H1 (cell line): ENCODE results near the gene RIMS1. TPM values are rescaled to one million over a fixed set of nuclear protein-coding genes. Genes with fewer than 3 reads are reported as not detected.

Source experiments
- CTCF ChIA-PET: fragments of 300-600 bp; sonication (Branson Sonifier 250); formaldehyde crosslinking; loops from one replicate; lab custom pipeline; 2021; ENCODE audit not compliant: partially characterized antibody; lab: Charles Lee
- POLR2A ChIA-PET: fragments of 300-600 bp; sonication (Branson Sonifier 250); formaldehyde crosslinking; loops from one replicate; lab custom pipeline; 2021; ENCODE audit warnings: inconsistent platforms; ENCODE audit not compliant: partially characterized antibody; lab: Charles Lee
- DNase-seq, 2 experiments: peaks; one replicate each; pipeline versions ENCODE4 v3.0.0 to v3.0.0-alpha.2; 2010 to 2022; ENCODE audit warnings: low spot score in 2 of 2, low read depth in 1 of 2, mixed read lengths in 1 of 2
- FAIRE-seq: peaks from 2 replicates; lab custom pipeline; 2011; peaks lifted over from hg19 to GRCh38; lab: Jason Lieb, UNC
- H2AFZ ChIP-seq: 2 replicates; pipeline ENCODE4 v1.8.1; 2012; ENCODE audit warnings: low read length, inconsistent platforms
- H2AK5ac ChIP-seq: 2 replicates; pipeline ENCODE4 v1.6.1; 2013; ENCODE audit warnings: low read depth, low read length
- H2BK120ac ChIP-seq: replicated peaks from 2 replicates; pipeline ENCODE3; 2013; ENCODE audit warnings: low read depth, low read length, inconsistent platforms
- H2BK12ac ChIP-seq: 2 replicates; pipeline ENCODE4 v1.6.1; 2013; ENCODE audit warnings: low read depth, low read length
- H2BK15ac ChIP-seq: 2 replicates; pipeline ENCODE4 v1.6.1; 2013; ENCODE audit warnings: low read length
- H2BK20ac ChIP-seq: 2 replicates; pipeline ENCODE4 v1.6.1; 2013; ENCODE audit warnings: low read length
- H2BK5ac ChIP-seq: 2 replicates; pipeline ENCODE4 v1.6.1; 2013; ENCODE audit warnings: low read depth, low read length
- H3K14ac ChIP-seq: 2 replicates; pipeline ENCODE4 v1.6.1; 2013; ENCODE audit warnings: inconsistent platforms; ENCODE audit not compliant: insufficient read length
- H3K18ac ChIP-seq: 2 replicates; pipeline ENCODE4 v1.6.1; 2013; ENCODE audit warnings: low read length; ENCODE audit errors: extremely low read depth
- H3K23ac ChIP-seq: 2 replicates; pipeline ENCODE4 v1.6.1; 2013; ENCODE audit warnings: inconsistent platforms; ENCODE audit not compliant: insufficient read length
- H3K23me2 ChIP-seq: 2 replicates; pipeline ENCODE4 v1.6.1; 2013; ENCODE audit warnings: low read depth, low read length
- H3K27ac ChIP-seq: 2 replicates; pipeline ENCODE4 v1.6.1; 2011; ENCODE audit warnings: low read depth, low read length, inconsistent platforms
- H3K27me3 ChIP-seq, 4 experiments: replicated peaks in 1 of 4; 1 replicate in 1 of 4; 2 replicates in 3 of 4; pipeline versions ENCODE4 v1.6.1 to v1.8.1; 2011 to 2013; ENCODE audit warnings: low read length in 3 of 4, mild to moderate bottlenecking in 3 of 4, inconsistent platforms in 2 of 4, mixed read lengths in 2 of 4, moderate library complexity in 1 of 4; ENCODE audit not compliant: control insufficient read depth in 3 of 4, insufficient read depth in 3 of 4; ENCODE audit errors: extremely low read depth in 1 of 4
- H3K36me3 ChIP-seq, 4 experiments: 2 replicates each; pipeline versions ENCODE4 v1.6.1 to v1.8.1; 2011 to 2013; ENCODE audit warnings: mild to moderate bottlenecking in 4 of 4, low read length in 3 of 4, moderate library complexity in 2 of 4, control low read depth in 1 of 4, inconsistent platforms in 1 of 4; ENCODE audit not compliant: insufficient read depth in 4 of 4, control insufficient read depth in 2 of 4
- H3K4ac ChIP-seq: replicated peaks from 2 replicates; pipeline ENCODE3; 2013; ENCODE audit warnings: low read length, low read depth, mixed read lengths, inconsistent platforms; ENCODE audit not compliant: insufficient read length
- H3K4me1 ChIP-seq, 4 experiments: replicated peaks in 1 of 4; 1 replicate in 1 of 4; 2 replicates in 3 of 4; pipeline versions ENCODE4 v1.6.1 to v1.8.1; 2011 to 2013; ENCODE audit warnings: low read length in 3 of 4, inconsistent platforms in 2 of 4, mixed read lengths in 1 of 4; ENCODE audit not compliant: insufficient read depth in 4 of 4, control insufficient read depth in 3 of 4
- H3K4me2 ChIP-seq, 2 experiments: 2 replicates each; pipeline versions ENCODE4 v1.6.1 to v1.8.1; 2011 to 2013; ENCODE audit warnings: low read depth in 2 of 2, low read length in 2 of 2, control low read depth in 1 of 2, inconsistent platforms in 1 of 2, mild to moderate bottlenecking in 1 of 2; ENCODE audit not compliant: insufficient read depth in 1 of 2
- H3K4me3 ChIP-seq, 4 experiments: fragments of 200-600, 300-600 bp in 1 of 4; sonication (generic), shearing (Covaris generic), sonication (Bioruptor Twin) in 1 of 4; 2 replicates each; pipeline versions ENCODE4 v1.5.1 to v1.8.1; 2011 to 2016; ENCODE audit warnings: low read length in 4 of 4, low read depth in 3 of 4, control low read depth in 2 of 4, inconsistent platforms in 2 of 4, mild to moderate bottlenecking in 2 of 4, mixed read lengths in 1 of 4, moderate library complexity in 1 of 4; ENCODE audit not compliant: insufficient read depth in 2 of 4; ENCODE audit errors: extremely low read depth in 1 of 4
- H3K56ac ChIP-seq: replicated peaks from 2 replicates; pipeline ENCODE3; 2013; ENCODE audit warnings: low read depth, mild to moderate bottlenecking, mixed read lengths, low read length, inconsistent platforms; ENCODE audit not compliant: insufficient read length
- H3K79me1 ChIP-seq: 2 replicates; pipeline ENCODE4 v1.6.1; 2013; ENCODE audit warnings: low read depth, low read length, control low read depth
- H3K79me2 ChIP-seq, 2 experiments: 2 replicates each; pipeline versions ENCODE4 v1.6.1 to v1.8.1; 2012 to 2013; ENCODE audit warnings: low read length in 2 of 2, mild to moderate bottlenecking in 2 of 2, inconsistent platforms in 1 of 2; ENCODE audit not compliant: insufficient read depth in 2 of 2, control insufficient read depth in 1 of 2
- H3K9ac ChIP-seq, 4 experiments: replicated peaks in 1 of 4; 1 replicate in 1 of 4; 2 replicates in 3 of 4; pipeline versions ENCODE4 v1.6.1 to v1.8.1; 2011 to 2013; ENCODE audit warnings: low read depth in 3 of 4, low read length in 3 of 4, control low read depth in 2 of 4, mild to moderate bottlenecking in 2 of 4, moderate library complexity in 2 of 4, inconsistent platforms in 1 of 4; ENCODE audit errors: extremely low read depth in 1 of 4
- H3K9me3 ChIP-seq, 2 experiments: 2 replicates each; pipeline versions ENCODE4 v1.6.1 to v1.8.1; 2012 to 2013; ENCODE audit warnings: mild to moderate bottlenecking in 2 of 2, moderate library complexity in 2 of 2, control low read depth in 1 of 2, inconsistent platforms in 1 of 2, low read depth in 1 of 2, low read length in 1 of 2, mixed read lengths in 1 of 2; ENCODE audit not compliant: insufficient read depth in 2 of 2
- H4K20me1 ChIP-seq, 2 experiments: replicated peaks in 1 of 2; 2 replicates each; pipeline versions ENCODE3 to v1.8.1; 2011 to 2013; ENCODE audit warnings: inconsistent platforms in 2 of 2, low read length in 2 of 2, mild to moderate bottlenecking in 1 of 2; ENCODE audit not compliant: insufficient read depth in 2 of 2, control insufficient read depth in 1 of 2
- H4K5ac ChIP-seq: 2 replicates; pipeline ENCODE4 v1.6.1; 2013; ENCODE audit warnings: low read length, low read depth, mixed read lengths, inconsistent platforms; ENCODE audit not compliant: insufficient read length
- H4K8ac ChIP-seq: 2 replicates; pipeline ENCODE4 v1.8.0; 2013; ENCODE audit warnings: mild to moderate bottlenecking, moderate library complexity, low read length, inconsistent platforms; ENCODE audit not compliant: insufficient read depth; ENCODE audit errors: extremely low read depth
- H4K91ac ChIP-seq: replicated peaks from 2 replicates; pipeline ENCODE3; 2013; ENCODE audit warnings: low read length, mixed read lengths, inconsistent platforms; ENCODE audit not compliant: insufficient read length
- KDM5A ChIP-seq: fragments of 200-600 bp; IDR thresholded peaks from 2 replicates; pipeline ENCODE4 v1.7.1; 2012; ENCODE audit warnings: mild to moderate bottlenecking, low read length, inconsistent platforms, mixed read lengths
- POLR2A ChIP-seq, 2 experiments: IDR thresholded peaks; 1 replicate in 1 of 2; 2 replicates in 1 of 2; pipeline ENCODE4 v1.6.1; 2011; ENCODE audit warnings: low read depth in 2 of 2, low read length in 2 of 2, mild to moderate bottlenecking in 2 of 2; ENCODE audit errors: control extremely low read depth in 1 of 2
- RAD21 ChIP-seq, 2 experiments: IDR thresholded peaks in 1 of 2; conservative IDR thresholded peaks in 1 of 2; 2 replicates each; pipeline ENCODE4 v1.6.1; 2011; ENCODE audit warnings: low read depth in 2 of 2, low read length in 2 of 2, improper control_type of control experiment in 1 of 2, inconsistent platforms in 1 of 2, mild to moderate bottlenecking in 1 of 2, moderate library complexity in 1 of 2
- polyA plus RNA-seq, 7 experiments: library from polyadenylated mRNA; depleted of rRNA in 3 of 7; stranded (reverse) in 5 of 7; unstranded in 2 of 7; fragments of >200 nt in 5 of 7; fragments of 200-250 nt in 2 of 7; gene quantifications; 1 replicate in 5 of 7; 2 replicates in 1 of 7; 4 replicates in 1 of 7; pipeline versions ENCODE4 v1.2.1 to v1.2.3, GENCODE V29; 2011 to 2013; ENCODE audit warnings: missing spikeins in 2 of 7, mixed read lengths in 2 of 7
- total RNA-seq: library from RNA; stranded (reverse); fragmentation: NEBNext Ultra II Directional; extraction: Animal tissue kit (Norgen Biotek cat#: 25700); gene quantifications from 2 replicates; pipeline ENCODE4 v1.2.1, GENCODE V29; 2021
- TF ChIP-seq, protein P1 (sequence below), 3 experiments: IDR thresholded peaks; 1 replicate in 2 of 3; 2 replicates in 1 of 3; pipeline versions ENCODE4 v1.5.1 to v1.6.1; 2011; ENCODE audit warnings: low read length in 3 of 3, mild to moderate bottlenecking in 3 of 3, inconsistent platforms in 2 of 3, low read depth in 1 of 3, moderate library complexity in 1 of 3; ENCODE audit not compliant: insufficient read depth in 1 of 3; ENCODE audit errors: control extremely low read depth in 1 of 3

The RIMS1 gene
- total and polyA plus RNA-seq, 2 of the 8 experiments (the other 6 are each of a cell fraction or from before 2014, with no cell fraction given), result 0.63 to 2.3 TPM

DNA sequence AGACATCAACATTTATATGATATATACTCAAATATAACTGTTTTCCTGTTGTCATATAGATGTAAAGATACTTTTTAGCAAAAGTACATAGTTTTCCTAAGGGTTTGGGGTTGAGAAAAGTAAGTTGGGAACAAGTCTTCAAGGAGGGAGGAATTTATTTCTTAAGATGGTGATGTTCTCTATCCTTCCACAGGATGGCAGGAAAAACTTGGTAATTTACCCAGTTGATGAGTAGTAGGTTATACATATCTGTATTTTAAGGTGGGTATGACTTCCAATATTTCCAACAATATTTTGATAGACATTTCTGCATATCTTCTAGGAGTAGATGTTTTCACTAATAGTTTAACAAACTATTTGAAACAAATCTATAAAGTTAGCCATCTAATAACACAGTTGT lies 254.4 kb downstream of the RIMS1 start:
- Histone ChIP-seq H3K9ac (no peak overlapping the region), H4K20me1 (no peaks in the 10 kb centered on the region), H2AK5ac (no peak overlapping the region), H3K4ac (no peak overlapping the region), H2AFZ (peak overlapping the region; percentile 12; the same call in 1 of the 2 replicates), H2BK12ac (no peak overlapping the region), H2BK15ac (no peak overlapping the region), H3K23me2 (no peaks in the 10 kb centered on the region), H3K79me1 (no peaks in the 10 kb centered on the region), H3K14ac (no peak overlapping the region), H2BK5ac (no peak overlapping the region), H4K8ac (no peak overlapping the region), H3K27ac (no peak overlapping the region), H3K18ac (no peak overlapping the region), H3K9me3 (0 out of 4 replicates have a peak, but pooled peaks cover 0 to 2% of the 10 kb centered on the region in 2 experiments), H3K36me3 (no peaks in the 10 kb centered on the region), H3K4me2 (no peak overlapping the region), H3K23ac (no peak overlapping the region), H4K5ac (no peak overlapping the region), H4K91ac (no peak overlapping the region), H3K27me3 (no peaks in the 10 kb centered on the region), H3K4me3 (no peak overlapping the region), H3K56ac (no peak overlapping the region), H2BK120ac (no peak overlapping the region), H2BK20ac (no peak overlapping the region), H3K79me2 (no peaks in the 10 kb centered on the region), H3K4me1 (no peaks in the 10 kb centered on the region)
- TF ChIP-seq RAD21 (IDR thresholded peaks at IDR 0.05 in 1 of 2, conservative IDR thresholded peaks at IDR 0.05 in 1 of 2; ENCODE audit: low read depth in 2 of 2, low read length in 2 of 2), result peak; percentile 54
- TF ChIP-seq, protein P1, sequence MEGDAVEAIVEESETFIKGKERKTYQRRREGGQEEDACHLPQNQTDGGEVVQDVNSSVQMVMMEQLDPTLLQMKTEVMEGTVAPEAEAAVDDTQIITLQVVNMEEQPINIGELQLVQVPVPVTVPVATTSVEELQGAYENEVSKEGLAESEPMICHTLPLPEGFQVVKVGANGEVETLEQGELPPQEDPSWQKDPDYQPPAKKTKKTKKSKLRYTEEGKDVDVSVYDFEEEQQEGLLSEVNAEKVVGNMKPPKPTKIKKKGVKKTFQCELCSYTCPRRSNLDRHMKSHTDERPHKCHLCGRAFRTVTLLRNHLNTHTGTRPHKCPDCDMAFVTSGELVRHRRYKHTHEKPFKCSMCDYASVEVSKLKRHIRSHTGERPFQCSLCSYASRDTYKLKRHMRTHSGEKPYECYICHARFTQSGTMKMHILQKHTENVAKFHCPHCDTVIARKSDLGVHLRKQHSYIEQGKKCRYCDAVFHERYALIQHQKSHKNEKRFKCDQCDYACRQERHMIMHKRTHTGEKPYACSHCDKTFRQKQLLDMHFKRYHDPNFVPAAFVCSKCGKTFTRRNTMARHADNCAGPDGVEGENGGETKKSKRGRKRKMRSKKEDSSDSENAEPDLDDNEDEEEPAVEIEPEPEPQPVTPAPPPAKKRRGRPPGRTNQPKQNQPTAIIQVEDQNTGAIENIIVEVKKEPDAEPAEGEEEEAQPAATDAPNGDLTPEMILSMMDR (IDR thresholded peaks at IDR 0.05; ENCODE audit: control extremely low read depth in 1 of 3, insufficient read depth in 1 of 3, low read depth in 1 of 3, low read length in 3 of 3), result peak in 1 of 3 experiments; percentile 14; a peak in 2 of 4 replicates
- no peak for TF ChIP-seq POLR2A (IDR thresholded peaks at IDR 0.05; ENCODE audit: control extremely low read depth in 1 of 2, low read depth in 2 of 2, low read length in 2 of 2)
- no peak for TF ChIP-seq KDM5A
- DNase-seq (no peak), FAIRE-seq (no peak)
- POLR2A ChIA-PET, result no interaction called here
- CTCF ChIA-PET, result no interaction called here
